ENCODE measurements around the gene TUBE1. TPM values are rescaled to one million over a fixed set of nuclear protein-coding genes. Genes with fewer than 3 reads are reported as not detected.

TUBE1 gene
- total and polyA plus RNA-seq, 2 donors (not counting 1 experiment from before 2014, with no cell fraction given): 10.8 to 48.6 TPM

- no peak overlapping the region for H3K27ac ChIP-seq (ENCODE audit: insufficient read depth, low read length)
- H3K36me3 ChIP-seq (ENCODE audit: control insufficient read depth, insufficient read depth, low read length): no peaks in the 10 kb centered on the region
- peaks cover 7% of the 10 kb centered on the region for H3K4me1 ChIP-seq (ENCODE audit: control insufficient read depth, extremely low read depth, insufficient read depth, low read length)
- no peaks in the 10 kb centered on the region for H4K20me1 ChIP-seq (ENCODE audit: control insufficient read depth, extremely low read depth, insufficient read depth, low read length)
- H3K9me3 ChIP-seq (ENCODE audit: control insufficient read depth, insufficient read depth, low read depth, low read length): no peaks in the 10 kb centered on the region
- TF ChIP-seq EZH2 (IDR thresholded peaks at IDR 0.05; ENCODE audit: low read length, missing control alignments): no peak
- TF ChIP-seq, protein P1, sequence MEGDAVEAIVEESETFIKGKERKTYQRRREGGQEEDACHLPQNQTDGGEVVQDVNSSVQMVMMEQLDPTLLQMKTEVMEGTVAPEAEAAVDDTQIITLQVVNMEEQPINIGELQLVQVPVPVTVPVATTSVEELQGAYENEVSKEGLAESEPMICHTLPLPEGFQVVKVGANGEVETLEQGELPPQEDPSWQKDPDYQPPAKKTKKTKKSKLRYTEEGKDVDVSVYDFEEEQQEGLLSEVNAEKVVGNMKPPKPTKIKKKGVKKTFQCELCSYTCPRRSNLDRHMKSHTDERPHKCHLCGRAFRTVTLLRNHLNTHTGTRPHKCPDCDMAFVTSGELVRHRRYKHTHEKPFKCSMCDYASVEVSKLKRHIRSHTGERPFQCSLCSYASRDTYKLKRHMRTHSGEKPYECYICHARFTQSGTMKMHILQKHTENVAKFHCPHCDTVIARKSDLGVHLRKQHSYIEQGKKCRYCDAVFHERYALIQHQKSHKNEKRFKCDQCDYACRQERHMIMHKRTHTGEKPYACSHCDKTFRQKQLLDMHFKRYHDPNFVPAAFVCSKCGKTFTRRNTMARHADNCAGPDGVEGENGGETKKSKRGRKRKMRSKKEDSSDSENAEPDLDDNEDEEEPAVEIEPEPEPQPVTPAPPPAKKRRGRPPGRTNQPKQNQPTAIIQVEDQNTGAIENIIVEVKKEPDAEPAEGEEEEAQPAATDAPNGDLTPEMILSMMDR (conservative IDR thresholded peaks at IDR 0.05 in 1 of 2, IDR thresholded peaks at IDR 0.05 in 1 of 2; ENCODE audit: low read depth in 1 of 2, low read length in 2 of 2): no peak
- H3K79me2 ChIP-seq (ENCODE audit: control insufficient read depth, insufficient read depth, low read length): no peaks in the 10 kb centered on the region
- no peak for DNase-seq (ENCODE audit: low read depth in 2 of 2)
- H3K4me3 ChIP-seq (replicated peaks in 1 of 4; ENCODE audit: control extremely low read depth in 1 of 4, insufficient read depth in 1 of 4, low read depth in 3 of 4, low read length in 4 of 4): no peak overlapping the region
- H2AFZ ChIP-seq (ENCODE audit: low read length): no peak overlapping the region
- H3K9ac ChIP-seq (ENCODE audit: insufficient read depth, low read length): no peak overlapping the region
- H3K27me3 ChIP-seq (ENCODE audit: control insufficient read depth, insufficient read depth, low read length): peaks cover 2% of the 10 kb centered on the region
- no peak overlapping the region for H3K4me2 ChIP-seq (ENCODE audit: extremely low read depth, insufficient read depth, low read length)
Observed at GRCh38 chr6:112036088-112036637, 51.1 kb downstream of the TUBE1 start.

- Histone ChIP-seq H3K9ac (ENCODE audit: insufficient read depth, low read length) (no peak overlapping the region), H3K79me2 (ENCODE audit: control insufficient read depth, insufficient read depth, low read length) (no peaks in the 10 kb centered on the region), H4K20me1 (ENCODE audit: control insufficient read depth, extremely low read depth, insufficient read depth, low read length) (no peaks in the 10 kb centered on the region), H3K36me3 (ENCODE audit: control insufficient read depth, insufficient read depth, low read length) (no peaks in the 10 kb centered on the region), H3K4me1 (ENCODE audit: control insufficient read depth, extremely low read depth, insufficient read depth, low read length) (peaks cover 7% of the 10 kb centered on the region), H3K4me2 (ENCODE audit: extremely low read depth, insufficient read depth, low read length) (no peak overlapping the region), H3K27ac (ENCODE audit: insufficient read depth, low read length) (no peak overlapping the region), H3K4me3 (replicated peaks in 1 of 4; ENCODE audit: control extremely low read depth in 1 of 4, insufficient read depth in 1 of 4, low read depth in 3 of 4, low read length in 4 of 4) (no peak overlapping the region), H3K27me3 (ENCODE audit: control insufficient read depth, insufficient read depth, low read length) (peaks cover 2% of the 10 kb centered on the region), H2AFZ (ENCODE audit: low read length) (no peak overlapping the region), H3K9me3 (ENCODE audit: control insufficient read depth, insufficient read depth, low read depth, low read length) (no peaks in the 10 kb centered on the region)
- DNase-seq (ENCODE audit: low read depth in 2 of 2): no peak
- TF ChIP-seq, protein P1 (conservative IDR thresholded peaks at IDR 0.05 in 1 of 2, IDR thresholded peaks at IDR 0.05 in 1 of 2; ENCODE audit: low read depth in 1 of 2, low read length in 2 of 2): no peak
- TF ChIP-seq EZH2 (IDR thresholded peaks at IDR 0.05; ENCODE audit: low read length, missing control alignments): no peak
Observed at GRCh38 chr6:112034616-112034995, 52.7 kb downstream of the TUBE1 start.

- no peak overlapping the region for H3K4me2 ChIP-seq (ENCODE audit: extremely low read depth, insufficient read depth, low read length)
Observed at GRCh38 chr6:112033791-112034615, 53.3 kb downstream of the TUBE1 start.

More at GRCh38 chr6:112033791-112034615, 53.3 kb downstream of the TUBE1 start:
- TF ChIP-seq EZH2 (IDR thresholded peaks at IDR 0.05; ENCODE audit: low read length, missing control alignments): no peak
- TF ChIP-seq, protein P1 (conservative IDR thresholded peaks at IDR 0.05 in 1 of 2, IDR thresholded peaks at IDR 0.05 in 1 of 2; ENCODE audit: low read depth in 1 of 2, low read length in 2 of 2): no peak
- no peak for DNase-seq (ENCODE audit: low read depth in 2 of 2)
- Histone ChIP-seq H4K20me1 (ENCODE audit: control insufficient read depth, extremely low read depth, insufficient read depth, low read length) (no peaks in the 10 kb centered on the region), H3K9ac (ENCODE audit: insufficient read depth, low read length) (no peak overlapping the region), H3K79me2 (ENCODE audit: control insufficient read depth, insufficient read depth, low read length) (no peaks in the 10 kb centered on the region), H3K27me3 (ENCODE audit: control insufficient read depth, insufficient read depth, low read length) (peaks cover 2% of the 10 kb centered on the region), H2AFZ (ENCODE audit: low read length) (no peak overlapping the region), H3K4me1 (ENCODE audit: control insufficient read depth, extremely low read depth, insufficient read depth, low read length) (peaks cover 7% of the 10 kb centered on the region), H3K36me3 (ENCODE audit: control insufficient read depth, insufficient read depth, low read length) (no peaks in the 10 kb centered on the region), H3K4me3 (replicated peaks in 1 of 4; ENCODE audit: control extremely low read depth in 1 of 4, insufficient read depth in 1 of 4, low read depth in 3 of 4, low read length in 4 of 4) (no peak overlapping the region), H3K9me3 (ENCODE audit: control insufficient read depth, insufficient read depth, low read depth, low read length) (no peaks in the 10 kb centered on the region), H3K27ac (ENCODE audit: insufficient read depth, low read length) (no peak overlapping the region)

Data from fibroblast of lung (primary cell).